HG03442 (cell line): Measurements from ENCODE around the gene USP10.

ENCODE experiments used
- ATAC-seq: cut with Tn5 transposase; IDR thresholded peaks from one replicate; pipeline ENCODE4 v1.9.1; 2021; ENCODE audit warnings: mild to moderate bottlenecking, moderate library complexity; ENCODE audit not compliant: unreplicated experiment

Gene USP10

DNA sequence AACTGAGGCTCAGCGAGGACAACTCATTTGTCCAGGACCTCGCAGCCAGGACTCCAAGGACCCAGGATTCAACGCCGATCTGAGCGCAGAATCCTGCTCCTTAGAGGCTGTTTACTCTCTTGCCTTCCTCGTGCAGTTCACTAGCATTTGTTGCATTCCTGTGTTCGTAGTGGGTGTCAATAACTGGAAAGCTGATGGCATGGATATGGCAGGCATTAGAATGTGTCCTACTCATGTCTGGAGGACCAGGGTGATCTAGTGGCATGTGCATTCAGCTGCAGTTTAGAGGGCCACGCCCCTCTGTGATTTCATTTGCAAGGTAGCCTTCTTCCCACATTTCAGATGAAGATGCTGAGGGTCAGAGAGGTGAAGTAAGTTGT, 120.5 kb downstream of the USP10 start:
- ATAC-seq: no peak

DNA sequence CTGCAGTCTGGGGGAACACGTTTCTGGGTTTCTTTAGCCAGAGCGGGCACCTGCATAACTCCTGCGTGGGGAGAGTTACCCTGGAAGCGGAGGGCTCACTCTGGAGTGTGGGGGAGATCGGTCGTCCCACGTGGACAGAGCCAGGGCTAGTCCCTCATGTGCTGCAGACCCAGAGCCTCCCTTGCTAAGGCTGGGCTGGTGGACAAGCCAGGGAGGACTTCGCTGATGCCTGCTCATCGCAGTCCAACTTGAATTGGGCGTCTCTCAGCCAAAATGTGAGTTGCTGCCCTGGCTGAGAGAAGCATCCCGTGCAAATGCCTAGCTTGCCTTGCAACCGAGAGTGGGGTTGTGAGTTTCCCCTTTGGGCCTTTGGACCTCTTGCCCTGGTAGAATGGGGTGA, 121.0 kb downstream of the USP10 start:
- no peak for ATAC-seq

DNA sequence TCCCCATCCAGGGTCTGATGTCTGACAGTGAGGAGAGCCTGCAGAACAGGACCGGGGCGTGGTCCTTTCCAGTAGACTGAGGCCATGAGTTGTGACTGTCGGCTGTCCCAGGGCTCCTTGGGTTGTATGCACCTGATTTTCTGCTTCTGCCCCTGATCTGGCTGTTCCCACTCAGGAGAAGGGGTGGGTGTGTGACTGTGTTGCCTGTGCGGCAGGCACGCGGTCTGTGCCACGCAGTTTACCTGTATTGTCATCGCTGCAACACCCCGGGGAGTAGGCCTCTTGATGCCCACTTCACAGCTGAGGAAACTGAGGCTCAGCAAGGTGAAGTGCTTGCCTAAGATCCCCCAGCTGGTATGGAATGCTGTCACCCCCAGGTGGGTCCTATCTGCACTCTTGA, 121.4 kb downstream of the USP10 start:
- ATAC-seq: no peak

DNA sequence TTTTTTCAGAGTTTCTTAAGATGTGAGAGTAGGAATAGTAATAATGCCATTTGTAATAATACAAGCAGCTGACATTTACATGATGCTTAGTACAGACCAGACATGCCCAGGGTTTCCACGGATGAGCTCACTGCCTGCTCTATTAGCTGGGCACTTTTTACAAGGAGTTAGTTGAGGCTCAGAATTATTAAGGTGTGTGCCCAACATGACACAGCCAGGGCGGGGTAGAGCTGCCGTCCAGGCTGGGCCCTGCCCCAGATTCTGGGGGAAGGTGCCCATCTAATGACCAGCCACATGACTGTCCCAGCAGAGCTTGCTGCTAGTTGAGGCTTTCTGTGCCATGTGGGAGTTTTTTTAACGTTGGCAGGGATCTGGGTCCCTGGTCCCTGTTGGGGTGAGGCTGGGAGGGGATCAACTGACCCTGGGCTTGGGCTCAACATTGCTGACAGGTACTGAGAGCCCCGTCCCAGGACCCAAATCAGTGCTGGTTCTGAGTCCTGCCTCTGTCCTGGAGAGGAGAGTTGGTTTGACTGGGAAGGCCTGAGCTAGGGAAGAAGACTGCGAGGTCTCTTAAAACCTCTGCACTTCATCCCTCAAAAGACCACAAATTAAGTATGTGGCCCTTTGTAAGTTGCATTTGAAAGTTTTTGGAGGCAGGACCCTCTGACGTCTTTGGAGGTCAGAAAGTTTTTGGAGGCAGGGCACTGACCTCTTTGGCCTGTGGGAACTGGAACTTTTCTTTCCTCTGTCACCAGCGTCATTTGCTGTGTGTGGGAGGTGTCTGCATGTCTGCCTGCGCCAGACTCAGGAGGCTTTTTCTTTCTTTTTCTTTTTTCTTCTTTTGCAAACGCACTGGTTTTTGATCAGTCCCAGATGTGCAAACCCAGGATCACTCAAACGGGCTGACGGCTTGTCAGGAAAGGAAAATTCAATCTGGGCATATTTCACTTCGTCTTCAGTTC, 122.2 kb downstream of the USP10 start:
- no peak for ATAC-seq

DNA sequence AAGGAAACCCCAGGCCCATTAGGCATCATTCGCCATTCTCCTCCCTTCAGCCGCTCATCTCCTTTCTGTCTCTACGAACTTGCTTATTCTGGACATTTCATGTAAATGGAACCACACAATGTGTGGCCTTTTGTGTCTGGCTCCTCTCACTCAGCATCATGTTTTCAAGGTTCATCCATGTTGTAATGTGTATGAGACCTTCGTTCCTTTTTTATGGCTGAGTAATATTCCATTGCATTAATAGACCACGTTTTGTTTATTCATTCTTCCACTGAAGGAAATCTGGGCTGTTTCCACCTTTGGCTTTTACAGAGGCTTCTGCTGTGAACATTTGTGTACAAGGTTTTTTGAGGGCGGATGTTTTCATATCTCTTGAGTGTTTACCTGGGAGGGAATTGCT, 123.2 kb downstream of the USP10 start:
- no peak for ATAC-seq

DNA sequence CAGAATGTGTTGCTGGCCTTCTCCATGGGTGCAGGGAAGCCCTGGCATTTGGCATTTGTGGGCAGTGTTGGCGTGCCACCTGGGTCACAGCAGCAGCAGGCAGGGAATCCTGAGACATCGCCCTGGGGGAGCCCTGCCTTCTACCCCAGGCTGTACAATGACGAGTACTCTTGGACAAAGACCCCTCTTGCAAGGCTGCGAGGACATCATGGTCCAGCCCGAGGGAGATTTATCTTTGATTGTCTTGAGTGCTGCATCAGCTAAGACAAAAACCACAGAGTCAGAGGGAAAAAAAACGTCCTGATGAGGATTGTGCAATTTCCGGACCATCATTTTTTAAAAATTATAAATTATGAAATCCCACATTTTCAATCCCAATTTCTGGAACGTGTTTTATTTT, 123.7 kb downstream of the USP10 start:
- ATAC-seq: no peak

DNA sequence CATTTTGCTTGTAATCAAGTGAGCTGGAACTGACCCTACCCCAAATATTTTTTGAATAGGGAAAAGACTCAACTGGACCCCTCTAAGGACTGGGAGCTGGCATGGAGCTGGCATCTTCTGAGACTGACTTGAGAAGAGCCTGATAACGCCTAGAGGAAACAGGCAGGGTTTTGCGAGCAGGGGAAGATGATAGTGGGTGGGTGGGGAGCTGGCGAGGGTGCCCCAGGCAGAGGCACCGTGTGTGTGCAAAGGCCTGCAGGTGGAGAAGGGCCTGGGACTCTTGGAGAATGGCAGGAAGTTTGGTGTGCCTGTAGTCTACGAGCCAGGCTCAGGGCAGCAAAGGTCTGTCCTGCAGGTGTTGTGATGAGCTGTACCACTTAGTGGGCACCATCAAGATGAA, 124.1 kb downstream of the USP10 start:
- ATAC-seq: no peak

DNA sequence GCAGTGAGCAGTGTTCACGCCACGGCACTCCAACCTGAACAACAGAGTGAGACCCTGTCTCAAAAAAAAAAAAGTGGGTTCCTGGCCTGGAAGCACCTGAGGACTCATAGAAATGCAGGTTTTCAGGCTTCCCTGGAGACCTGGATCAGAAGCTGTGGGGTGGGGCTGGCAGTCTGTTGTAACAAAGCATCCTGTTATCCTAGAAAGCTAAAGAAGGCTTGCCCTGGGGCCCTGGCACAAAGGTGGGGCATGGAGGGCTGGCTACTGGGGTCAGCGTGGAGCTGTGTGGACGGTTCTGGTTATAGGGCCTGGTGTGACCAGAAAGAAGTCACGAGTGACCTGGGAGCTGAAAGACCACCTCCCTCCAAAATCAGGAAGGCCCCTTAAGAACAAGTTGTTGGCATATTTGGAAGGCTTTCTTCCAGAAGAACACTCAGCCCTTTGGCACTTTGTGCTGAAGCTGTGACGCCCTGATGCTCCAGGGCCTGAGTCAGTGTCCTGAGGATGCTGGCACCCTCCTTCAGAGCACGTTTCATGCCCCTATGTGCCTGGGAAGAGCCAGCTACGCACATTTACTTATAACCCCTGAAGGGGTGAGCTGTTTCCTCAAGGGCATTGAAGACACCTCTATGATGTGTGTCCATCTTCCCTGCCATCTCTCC, 126.2 kb downstream of the USP10 start:
- ATAC-seq: no peak

DNA sequence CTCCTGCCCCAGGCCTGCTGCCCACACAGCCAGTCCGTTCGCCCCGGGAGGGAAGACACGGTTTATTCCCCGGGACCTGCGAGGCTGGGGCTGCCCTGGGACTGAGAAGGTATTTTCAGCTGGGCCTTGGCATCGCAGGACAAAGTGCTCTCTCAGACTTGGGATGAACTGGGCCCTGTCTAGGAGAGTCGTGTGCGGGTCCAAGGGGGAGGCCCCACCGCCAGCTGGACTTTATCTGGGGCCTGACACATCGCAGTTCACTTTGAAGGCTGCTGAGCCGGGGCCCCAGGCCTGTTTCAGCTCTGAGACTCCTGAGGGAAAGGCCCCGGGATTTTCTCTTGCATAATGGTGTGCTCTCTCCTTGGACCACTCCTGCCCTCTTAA, 126.8 kb downstream of the USP10 start:
- ATAC-seq: no peak

DNA sequence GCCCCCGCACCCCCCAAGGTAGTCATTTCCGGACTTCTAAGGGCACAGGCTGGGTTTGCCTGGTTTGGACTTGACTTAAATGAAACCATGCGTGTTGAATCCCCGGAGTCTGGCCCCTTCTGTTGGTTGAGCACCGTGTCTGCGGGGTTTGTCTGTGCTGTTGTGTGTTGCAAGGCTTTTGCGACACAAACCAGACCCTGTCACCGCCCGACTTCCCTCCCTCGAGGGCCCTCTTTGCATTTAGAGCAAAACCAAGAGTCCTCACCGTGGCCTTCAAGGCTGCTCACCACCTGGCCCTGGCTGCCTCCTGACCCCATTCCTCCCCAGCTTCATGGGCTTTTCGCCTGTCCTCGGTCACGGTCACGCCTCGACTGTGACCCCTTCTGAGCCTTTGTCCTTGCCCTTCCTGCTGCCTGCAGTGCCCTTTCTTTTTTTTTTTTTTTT, 127.4 kb downstream of the USP10 start:
- no peak for ATAC-seq

DNA sequence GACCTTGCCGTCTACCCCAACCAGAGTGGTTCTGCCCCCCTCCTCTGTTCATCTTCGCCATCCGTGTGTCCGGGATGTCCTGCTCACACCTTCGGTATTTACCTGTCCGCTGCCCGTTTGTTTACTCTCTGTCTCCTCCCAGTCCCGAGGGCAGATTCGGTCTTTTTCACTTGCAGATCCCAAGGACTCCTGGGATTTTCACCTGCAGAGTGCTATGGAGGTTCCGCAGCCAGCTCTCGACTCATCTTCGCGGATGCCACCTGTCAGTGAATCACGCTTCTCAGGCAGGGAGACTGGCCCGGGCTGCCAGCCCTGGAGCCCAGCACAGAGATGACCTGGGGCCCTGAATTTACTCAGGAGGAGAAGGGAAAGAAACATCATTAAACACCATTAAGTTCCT, 128.1 kb downstream of the USP10 start:
- no peak for ATAC-seq

DNA sequence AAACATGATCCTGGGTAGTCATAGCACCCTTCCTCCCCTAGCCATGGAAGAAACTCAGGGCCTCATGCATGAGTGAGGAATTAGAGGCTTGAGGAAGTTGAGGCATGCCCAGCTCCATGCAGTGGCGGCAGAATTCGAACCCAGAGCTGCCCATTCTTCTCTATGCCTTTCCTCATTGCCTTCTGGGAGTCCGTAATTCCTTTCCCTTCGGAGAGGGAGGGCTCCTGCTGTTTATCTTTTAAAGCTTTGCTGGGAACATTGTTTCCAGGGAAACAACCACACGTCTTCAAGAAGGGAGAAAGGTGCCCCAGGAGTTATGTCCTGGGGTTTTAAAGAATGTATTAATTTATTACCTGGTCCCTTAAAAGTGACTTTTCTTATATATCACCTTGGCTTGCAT, 128.5 kb downstream of the USP10 start:
- ATAC-seq: no peak
